ENCODE results near the gene IRX2. TPM values are rescaled to one million over a fixed set of nuclear protein-coding genes. Genes with fewer than 3 reads are reported as not detected.

IRX2 gene
- total RNA-seq, 1 donor: 7.2 TPM

DNA sequence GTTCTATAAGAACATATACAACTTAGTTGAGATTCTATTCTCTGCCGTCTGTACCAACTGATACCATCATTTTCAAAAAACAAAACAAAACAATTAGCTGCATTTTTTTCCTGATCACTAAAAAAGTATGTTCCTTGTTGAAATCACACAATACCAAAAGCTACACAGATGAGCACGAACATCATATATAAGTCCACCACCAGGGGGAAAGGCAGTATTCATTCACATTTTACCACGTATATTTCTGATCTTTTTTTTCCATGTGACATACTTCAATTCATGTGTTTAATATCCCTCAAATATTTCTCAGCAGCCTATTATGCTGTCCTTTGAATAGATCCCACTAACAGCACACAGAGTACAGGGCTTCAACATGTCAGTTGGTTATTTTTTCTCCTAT, 40.6 kb downstream of the IRX2 start:
- Histone ChIP-seq H3K4me3 (ENCODE audit: insufficient read depth, low read length) (no peak overlapping the region), H3K9me3 (ENCODE audit: low read depth, low read length) (no peaks in the 10 kb centered on the region), H3K27me3 (ENCODE audit: insufficient read depth, low read length) (no peaks in the 10 kb centered on the region), H3K4me2 (ENCODE audit: insufficient read depth, low read length) (no peak overlapping the region), H3K79me2 (ENCODE audit: insufficient read depth, low read length) (no peaks in the 10 kb centered on the region), H3K27ac (ENCODE audit: low read depth, low read length) (no peak overlapping the region), H4K20me1 (ENCODE audit: insufficient read depth, low read length) (no peaks in the 10 kb centered on the region), H3K36me3 (ENCODE audit: insufficient read depth, low read length) (no peaks in the 10 kb centered on the region), H2AFZ (ENCODE audit: low read length) (no peak overlapping the region), H3K4me1 (ENCODE audit: insufficient read depth, low read length) (no peaks in the 10 kb centered on the region)
- peak; percentile 87 for DNase-seq (ENCODE audit: insufficient read length, low spot score, missing footprints)
- TF ChIP-seq, protein P1, sequence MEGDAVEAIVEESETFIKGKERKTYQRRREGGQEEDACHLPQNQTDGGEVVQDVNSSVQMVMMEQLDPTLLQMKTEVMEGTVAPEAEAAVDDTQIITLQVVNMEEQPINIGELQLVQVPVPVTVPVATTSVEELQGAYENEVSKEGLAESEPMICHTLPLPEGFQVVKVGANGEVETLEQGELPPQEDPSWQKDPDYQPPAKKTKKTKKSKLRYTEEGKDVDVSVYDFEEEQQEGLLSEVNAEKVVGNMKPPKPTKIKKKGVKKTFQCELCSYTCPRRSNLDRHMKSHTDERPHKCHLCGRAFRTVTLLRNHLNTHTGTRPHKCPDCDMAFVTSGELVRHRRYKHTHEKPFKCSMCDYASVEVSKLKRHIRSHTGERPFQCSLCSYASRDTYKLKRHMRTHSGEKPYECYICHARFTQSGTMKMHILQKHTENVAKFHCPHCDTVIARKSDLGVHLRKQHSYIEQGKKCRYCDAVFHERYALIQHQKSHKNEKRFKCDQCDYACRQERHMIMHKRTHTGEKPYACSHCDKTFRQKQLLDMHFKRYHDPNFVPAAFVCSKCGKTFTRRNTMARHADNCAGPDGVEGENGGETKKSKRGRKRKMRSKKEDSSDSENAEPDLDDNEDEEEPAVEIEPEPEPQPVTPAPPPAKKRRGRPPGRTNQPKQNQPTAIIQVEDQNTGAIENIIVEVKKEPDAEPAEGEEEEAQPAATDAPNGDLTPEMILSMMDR (IDR thresholded peaks at IDR 0.05; ENCODE audit: extremely low read depth, low read depth, low read length): peak; percentile 33

DNA sequence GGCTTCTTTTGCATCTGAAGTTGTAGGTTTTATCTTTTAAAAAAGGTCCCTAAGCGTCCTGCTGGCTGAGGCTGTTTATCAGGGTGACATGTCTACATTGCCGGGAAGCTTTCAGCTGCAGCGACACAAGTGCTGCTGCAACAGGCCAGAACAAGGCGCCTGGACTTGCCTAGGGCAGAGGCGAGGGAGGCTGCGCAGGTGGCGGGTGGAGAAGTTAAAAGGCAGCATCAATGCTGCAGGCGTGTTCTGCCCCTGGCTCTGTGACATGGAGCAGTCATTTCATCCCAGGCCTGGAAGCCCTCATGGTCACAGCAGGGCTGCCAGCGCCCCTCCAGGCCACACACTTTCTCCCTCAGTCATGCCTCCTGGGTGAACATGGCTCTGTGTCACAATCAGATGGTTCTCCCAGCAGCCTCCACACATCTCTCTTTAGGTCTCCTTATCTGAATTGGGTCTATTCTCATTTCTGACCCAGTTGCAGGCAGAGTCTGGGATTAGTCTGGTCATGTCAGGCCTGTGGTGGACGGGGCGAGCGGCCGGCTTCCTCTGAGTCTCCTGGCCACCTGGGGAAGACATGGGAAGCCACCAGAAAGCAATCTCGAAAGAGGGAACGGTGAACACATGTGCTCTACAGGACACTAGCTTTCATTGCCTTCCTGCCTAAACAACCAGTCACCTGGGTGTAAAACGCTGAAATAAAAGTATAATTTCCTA, 41.3 kb downstream of the IRX2 start:
- Histone ChIP-seq H3K36me3 (ENCODE audit: insufficient read depth, low read length) (no peaks in the 10 kb centered on the region), H3K4me3 (ENCODE audit: insufficient read depth, low read length) (no peak overlapping the region), H3K79me2 (ENCODE audit: insufficient read depth, low read length) (no peaks in the 10 kb centered on the region), H3K9me3 (ENCODE audit: low read depth, low read length) (no peaks in the 10 kb centered on the region), H2AFZ (ENCODE audit: low read length) (no peak overlapping the region), H4K20me1 (ENCODE audit: insufficient read depth, low read length) (no peaks in the 10 kb centered on the region), H3K27ac (ENCODE audit: low read depth, low read length) (no peak overlapping the region), H3K4me2 (ENCODE audit: insufficient read depth, low read length) (no peak overlapping the region), H3K27me3 (ENCODE audit: insufficient read depth, low read length) (no peaks in the 10 kb centered on the region), H3K4me1 (ENCODE audit: insufficient read depth, low read length) (no peaks in the 10 kb centered on the region)
- TF ChIP-seq, protein P1 (IDR thresholded peaks at IDR 0.05; ENCODE audit: extremely low read depth, low read depth, low read length): no peak
- DNase-seq (ENCODE audit: insufficient read length, low spot score, missing footprints): no peak

DNA sequence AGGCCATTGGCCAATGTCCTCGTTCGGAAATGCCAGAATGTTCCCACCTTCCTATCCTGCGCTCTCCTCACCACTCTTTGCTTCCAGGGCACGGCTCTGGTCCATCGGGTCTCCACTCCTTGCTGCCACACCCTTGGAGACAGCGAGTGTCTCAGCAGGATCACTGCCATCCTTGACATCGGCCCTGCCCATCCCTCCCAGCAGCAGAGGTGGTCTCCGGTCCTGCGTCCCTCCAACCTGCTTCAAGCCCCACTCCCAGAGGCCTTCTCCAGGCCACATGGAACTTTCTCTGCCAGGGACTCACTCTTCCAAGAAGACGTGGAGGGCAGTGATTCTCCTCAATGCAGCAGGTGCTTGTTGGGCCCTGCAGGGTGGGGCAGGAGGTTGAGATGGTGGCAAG, 42.7 kb downstream of the IRX2 start:
- Histone ChIP-seq H3K36me3 (ENCODE audit: insufficient read depth, low read length) (no peaks in the 10 kb centered on the region), H3K4me1 (ENCODE audit: insufficient read depth, low read length) (no peaks in the 10 kb centered on the region), H3K4me3 (ENCODE audit: insufficient read depth, low read length) (no peak overlapping the region), H3K4me2 (ENCODE audit: insufficient read depth, low read length) (no peak overlapping the region), H3K79me2 (ENCODE audit: insufficient read depth, low read length) (no peaks in the 10 kb centered on the region), H3K27me3 (ENCODE audit: insufficient read depth, low read length) (no peaks in the 10 kb centered on the region), H2AFZ (ENCODE audit: low read length) (no peak overlapping the region), H4K20me1 (ENCODE audit: insufficient read depth, low read length) (no peaks in the 10 kb centered on the region), H3K9me3 (ENCODE audit: low read depth, low read length) (no peaks in the 10 kb centered on the region), H3K27ac (ENCODE audit: low read depth, low read length) (no peak overlapping the region)
- DNase-seq (ENCODE audit: insufficient read length, low spot score, missing footprints): no peak
- TF ChIP-seq, protein P1 (IDR thresholded peaks at IDR 0.05; ENCODE audit: extremely low read depth, low read depth, low read length): no peak

DNA sequence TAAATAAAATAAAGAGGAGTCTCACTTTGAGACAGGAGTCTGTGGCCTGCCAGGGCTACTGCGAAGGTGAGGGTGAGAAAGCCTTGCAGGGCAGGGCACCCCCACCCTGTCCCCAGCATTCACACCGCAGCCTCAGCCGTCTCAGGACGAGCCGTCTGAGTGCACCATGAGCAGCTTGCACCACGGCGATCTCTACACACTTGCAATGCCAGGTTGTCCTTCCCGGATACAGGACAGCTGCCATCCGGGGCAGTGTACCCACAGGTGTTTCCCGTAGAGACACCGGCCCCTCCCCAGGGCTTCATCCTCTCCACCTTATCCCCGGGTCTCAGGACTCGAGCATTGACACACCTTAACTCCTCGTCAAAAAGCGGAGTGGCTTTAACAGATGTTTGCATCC, 43.3 kb downstream of the IRX2 start:
- H3K27me3 ChIP-seq (ENCODE audit: insufficient read depth, low read length): no peaks in the 10 kb centered on the region
- H3K27ac ChIP-seq (ENCODE audit: low read depth, low read length): no peak overlapping the region
- H3K4me2 ChIP-seq (ENCODE audit: insufficient read depth, low read length): no peak overlapping the region
- no peak overlapping the region for H3K4me3 ChIP-seq (ENCODE audit: insufficient read depth, low read length)
- H3K9me3 ChIP-seq (ENCODE audit: low read depth, low read length): no peaks in the 10 kb centered on the region
- DNase-seq (ENCODE audit: insufficient read length, low spot score, missing footprints): no peak
- no peaks in the 10 kb centered on the region for H4K20me1 ChIP-seq (ENCODE audit: insufficient read depth, low read length)
- H3K79me2 ChIP-seq (ENCODE audit: insufficient read depth, low read length): no peaks in the 10 kb centered on the region
- H3K36me3 ChIP-seq (ENCODE audit: insufficient read depth, low read length): no peaks in the 10 kb centered on the region
- TF ChIP-seq, protein P1 (IDR thresholded peaks at IDR 0.05; ENCODE audit: extremely low read depth, low read depth, low read length): no peak
- no peaks in the 10 kb centered on the region for H3K4me1 ChIP-seq (ENCODE audit: insufficient read depth, low read length)
- H2AFZ ChIP-seq (ENCODE audit: low read length): no peak overlapping the region

Measured in osteoblast (primary cell).